Hepatocyte (in vitro differentiated cells): ENCODE data around the gene GOLGA6L10.

Experiments used
- EZH2 ChIP-seq: fragments of 200-600 bp; sonication (generic); IDR thresholded peaks from 2 replicates; pipeline ENCODE4 v1.6.1; 2016; ENCODE audit warnings: antibody characterized with exemption, mild to moderate bottlenecking, borderline replicate concordance
- TF ChIP-seq, protein P1 (sequence below): fragments of 200-600 bp; sonication (generic); IDR thresholded peaks from 2 replicates; pipeline ENCODE4 v1.5.1; 2016; ENCODE audit warnings: antibody characterized with exemption, mild to moderate bottlenecking; ENCODE audit not compliant: poor library complexity

DNA sequence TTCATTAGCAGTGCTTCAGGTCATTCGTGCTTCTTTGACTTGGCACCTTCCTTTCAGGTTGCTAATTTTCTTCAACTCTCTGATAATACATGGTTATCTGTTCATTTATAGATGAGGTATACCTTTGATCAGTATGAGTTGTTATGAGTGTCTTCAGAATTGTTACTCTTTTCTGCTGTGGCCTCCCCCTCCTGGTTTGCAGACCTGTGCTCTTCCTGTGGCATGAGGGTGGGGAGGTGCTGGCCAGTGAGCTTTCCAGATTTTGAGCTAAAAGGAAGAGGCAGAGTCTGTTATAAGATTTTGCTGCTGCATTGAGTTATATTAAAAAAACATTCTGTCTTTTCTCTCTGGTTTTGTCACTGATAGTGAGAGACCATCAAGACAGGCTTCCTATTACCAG, 49.5 kb upstream of the GOLGA6L10 start:
- TF ChIP-seq, protein P1, sequence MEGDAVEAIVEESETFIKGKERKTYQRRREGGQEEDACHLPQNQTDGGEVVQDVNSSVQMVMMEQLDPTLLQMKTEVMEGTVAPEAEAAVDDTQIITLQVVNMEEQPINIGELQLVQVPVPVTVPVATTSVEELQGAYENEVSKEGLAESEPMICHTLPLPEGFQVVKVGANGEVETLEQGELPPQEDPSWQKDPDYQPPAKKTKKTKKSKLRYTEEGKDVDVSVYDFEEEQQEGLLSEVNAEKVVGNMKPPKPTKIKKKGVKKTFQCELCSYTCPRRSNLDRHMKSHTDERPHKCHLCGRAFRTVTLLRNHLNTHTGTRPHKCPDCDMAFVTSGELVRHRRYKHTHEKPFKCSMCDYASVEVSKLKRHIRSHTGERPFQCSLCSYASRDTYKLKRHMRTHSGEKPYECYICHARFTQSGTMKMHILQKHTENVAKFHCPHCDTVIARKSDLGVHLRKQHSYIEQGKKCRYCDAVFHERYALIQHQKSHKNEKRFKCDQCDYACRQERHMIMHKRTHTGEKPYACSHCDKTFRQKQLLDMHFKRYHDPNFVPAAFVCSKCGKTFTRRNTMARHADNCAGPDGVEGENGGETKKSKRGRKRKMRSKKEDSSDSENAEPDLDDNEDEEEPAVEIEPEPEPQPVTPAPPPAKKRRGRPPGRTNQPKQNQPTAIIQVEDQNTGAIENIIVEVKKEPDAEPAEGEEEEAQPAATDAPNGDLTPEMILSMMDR, result no peak
- TF ChIP-seq EZH2, result no peak
